GM21717 (cell line): ENCODE results near the gene SLC6A11.

Experiments used
- ATAC-seq: cut with Tn5 transposase; IDR thresholded peaks from one replicate; pipeline ENCODE4 v1.9.1; 2021; ENCODE audit warnings: mild to moderate bottlenecking, moderate library complexity; ENCODE audit not compliant: unreplicated experiment

SLC6A11 gene

GRCh38 chr3:10816019-10816862 is at the start of gene SLC6A11:
Gene SLC6A11 (plus strand): TSS chr3:10816228. CDS start chr3:10816266, 38 bp downstream.
- ATAC-seq = no peak

- no peak for ATAC-seq
Observed at GRCh38 chr3:10768708-10769394, 47.2 kb upstream of the SLC6A11 start.

DNA sequence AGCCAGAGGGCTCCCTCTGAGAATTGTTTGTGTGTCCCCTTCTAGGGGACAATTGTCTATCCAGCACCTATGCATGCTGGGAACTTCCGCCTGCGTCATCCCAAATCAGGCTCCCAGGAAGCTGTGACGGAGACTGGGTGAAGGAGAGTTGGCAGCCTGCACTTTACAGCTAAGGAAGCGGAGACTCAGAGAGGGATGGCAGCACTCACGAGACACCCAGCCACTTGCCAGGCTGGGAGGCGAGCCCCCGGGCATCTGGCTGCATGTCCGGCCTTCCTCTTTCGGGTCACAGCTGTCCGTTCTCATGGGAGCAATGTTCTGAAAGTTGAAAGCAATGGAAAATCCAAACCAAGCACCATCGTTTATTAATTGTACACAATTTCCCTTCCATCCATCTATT is 45.5 kb upstream of the SLC6A11 start:
- ATAC-seq = no peak

GRCh38 chr3:10770981-10771380 is 45.0 kb upstream of the SLC6A11 start:
- ATAC-seq = no peak

- ATAC-seq = no peak
Observed at GRCh38 chr3:10771486-10772270, 44.4 kb upstream of the SLC6A11 start.

DNA sequence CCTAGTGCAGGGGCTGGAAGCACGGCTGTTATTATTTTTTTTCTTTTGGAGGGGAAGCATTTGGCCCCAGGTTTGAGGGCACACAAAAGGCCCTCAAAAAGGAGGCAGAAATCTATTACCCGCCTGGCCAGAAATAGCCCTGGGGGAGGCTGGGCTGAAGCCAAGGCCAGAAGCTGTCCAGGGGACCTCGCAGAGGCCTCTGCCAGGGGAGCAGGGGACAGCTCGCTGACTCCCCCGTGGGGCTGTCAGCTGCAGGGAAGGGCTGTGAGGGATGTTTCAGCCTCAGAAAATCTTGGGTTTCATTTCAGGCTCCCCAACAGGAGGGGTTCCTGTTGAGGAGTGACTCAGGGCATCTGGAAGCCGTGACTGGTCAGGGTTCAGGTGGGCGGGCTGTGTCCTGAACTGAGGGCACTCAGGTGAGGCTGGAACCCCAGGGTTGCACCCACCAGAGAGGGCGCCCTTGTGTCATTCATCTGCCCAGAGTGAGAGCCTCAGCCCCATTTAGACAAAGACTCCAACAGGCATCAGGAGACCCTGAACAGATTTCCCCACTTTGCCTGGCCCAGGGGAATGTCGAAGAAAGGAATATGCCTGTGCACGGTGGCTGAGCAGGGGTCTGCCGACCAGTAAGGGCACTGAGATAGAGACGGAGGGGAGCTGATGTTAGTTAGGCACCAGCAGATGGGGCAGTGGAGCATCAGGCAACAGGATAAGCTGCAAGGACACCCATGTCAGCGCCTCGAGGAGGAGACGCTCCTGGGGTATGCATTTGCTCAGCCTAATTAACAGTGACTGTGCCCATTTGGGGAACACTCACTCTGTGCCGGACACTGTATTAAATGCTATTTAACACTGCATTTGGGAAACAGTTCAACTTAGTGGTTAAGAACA is 43.5 kb upstream of the SLC6A11 start:
- no peak for ATAC-seq

- ATAC-seq = no peak
Observed at GRCh38 chr3:10774129-10774670, 41.8 kb upstream of the SLC6A11 start.

GRCh38 chr3:10774825-10775224 is 41.2 kb upstream of the SLC6A11 start:
- no peak for ATAC-seq

- ATAC-seq = no peak
Observed at GRCh38 chr3:10775259-10775658, 40.8 kb upstream of the SLC6A11 start.

DNA sequence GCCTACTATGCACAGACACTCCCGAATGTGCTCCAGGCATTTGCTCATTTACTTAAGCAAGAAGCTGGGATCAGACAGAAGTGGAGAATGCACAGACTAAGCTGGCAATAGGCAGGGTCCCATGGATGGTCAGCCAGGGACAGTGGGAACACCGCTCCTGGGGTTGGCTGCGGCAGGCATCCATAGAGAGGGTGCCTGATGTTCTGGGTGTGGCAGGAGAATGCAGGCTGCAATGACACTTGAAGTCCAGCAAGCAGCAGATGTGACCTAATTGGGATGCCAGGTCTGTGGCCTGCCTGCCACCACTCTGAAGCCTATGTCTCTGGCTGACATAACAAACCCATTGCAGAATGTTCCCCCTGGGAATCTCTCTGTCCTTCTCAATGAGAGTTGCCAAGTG is 40.2 kb upstream of the SLC6A11 start:
- ATAC-seq = no peak

- ATAC-seq = no peak
Observed at GRCh38 chr3:10777627-10778026, 38.4 kb upstream of the SLC6A11 start.

GRCh38 chr3:10778492-10779292 is 37.3 kb upstream of the SLC6A11 start:
- ATAC-seq = no peak

DNA sequence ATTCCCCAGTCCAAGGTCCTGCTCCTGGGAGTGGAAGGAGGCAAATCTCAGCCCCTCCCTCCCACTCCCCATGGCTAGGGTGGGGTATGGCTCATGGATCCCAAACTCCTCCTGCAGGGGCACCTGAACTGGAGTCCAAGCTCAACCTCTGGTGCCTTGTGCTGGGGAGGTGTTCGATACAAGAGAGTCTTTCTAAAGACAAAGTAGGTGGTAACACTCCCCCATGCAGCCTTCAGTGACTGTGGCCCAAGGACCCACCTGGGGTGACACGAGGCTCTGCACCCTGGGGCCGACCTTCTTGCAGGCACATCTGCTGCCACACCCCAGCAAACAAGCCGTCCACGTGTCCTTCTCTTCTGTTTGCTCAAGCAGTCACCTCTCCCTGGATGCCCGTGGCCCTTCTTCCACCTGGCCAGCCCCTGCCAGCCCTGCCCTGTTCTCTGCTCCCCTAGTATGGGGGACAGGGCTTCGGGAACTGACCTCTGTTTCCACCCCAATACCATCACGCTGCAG is 36.7 kb upstream of the SLC6A11 start:
- no peak for ATAC-seq

- no peak for ATAC-seq
Observed at GRCh38 chr3:10780243-10780642, 35.8 kb upstream of the SLC6A11 start.

GRCh38 chr3:10780922-10781321 is 35.1 kb upstream of the SLC6A11 start:
- no peak for ATAC-seq

- no peak for ATAC-seq
Observed at GRCh38 chr3:10781981-10782380, 34.0 kb upstream of the SLC6A11 start.

GRCh38 chr3:10783360-10784351 is 32.4 kb upstream of the SLC6A11 start:
- no peak for ATAC-seq

DNA sequence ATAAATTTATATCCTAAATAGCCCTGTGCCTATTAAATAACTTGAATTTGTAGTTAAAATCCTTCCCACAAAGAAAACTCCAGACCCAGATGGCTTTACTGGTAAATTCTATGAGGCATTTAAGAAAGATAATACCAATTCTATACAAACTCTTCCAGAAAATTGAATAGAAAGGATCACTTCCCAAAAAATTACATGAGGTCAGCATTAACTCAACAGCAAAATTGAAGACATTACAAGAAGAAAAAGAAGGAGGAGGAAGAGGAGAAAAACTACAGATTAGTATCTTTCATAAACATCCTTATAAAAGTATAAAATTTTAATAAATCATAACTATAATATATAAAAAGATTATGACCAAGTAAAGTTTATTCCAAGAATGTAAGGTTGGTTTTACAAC is 29.4 kb upstream of the SLC6A11 start:
- ATAC-seq = no peak
